Loucy (cell line): ENCODE measurements around the gene IFITM10.

ENCODE experiments used
- H2AFZ ChIP-seq: fragments of 200-600 bp; sonication (generic); 2 replicates; pipeline ENCODE4 v1.6.0; 2016; ENCODE audit warnings: antibody characterized with exemption, mild to moderate bottlenecking, low read length, moderate library complexity
- H3F3A ChIP-seq: fragments of 200-600 bp; 2 replicates; pipeline ENCODE4 v1.6.0; 2016; ENCODE audit warnings: antibody characterized with exemption, low read depth, mild to moderate bottlenecking
- H3K27me3 ChIP-seq: fragments of 200-600 bp; sonication (generic); 2 replicates; pipeline ENCODE4 v1.6.1; 2014; ENCODE audit warnings: low read length, mild to moderate bottlenecking; ENCODE audit not compliant: insufficient read depth, poor library complexity, severe bottlenecking
- H3K36me3 ChIP-seq: fragments of 200-600 bp; sonication (generic); 2 replicates; pipeline ENCODE4 v1.6.1; 2016; ENCODE audit warnings: low read length; ENCODE audit not compliant: insufficient read depth
- H3K4me1 ChIP-seq: fragments of 200-600 bp; sonication (generic); 2 replicates; pipeline ENCODE4 v1.5.1; 2014; ENCODE audit warnings: low read length, mild to moderate bottlenecking; ENCODE audit not compliant: insufficient read depth, poor library complexity, severe bottlenecking
- H3K4me2 ChIP-seq: fragments of 200-600 bp; sonication (generic); 2 replicates; pipeline ENCODE4 v1.6.0; 2014; ENCODE audit warnings: antibody characterized with exemption, low read length, low read depth, mild to moderate bottlenecking; ENCODE audit not compliant: poor library complexity, severe bottlenecking
- H3K4me3 ChIP-seq: fragments of 200-600 bp; sonication (generic); 2 replicates; pipeline ENCODE4 v1.5.1; 2014; ENCODE audit warnings: low read length, mild to moderate bottlenecking, mixed read lengths; ENCODE audit not compliant: poor library complexity, severe bottlenecking
- H3K79me2 ChIP-seq: fragments of 200-600 bp; sonication (generic); 2 replicates; pipeline ENCODE4 v1.6.1; 2014; ENCODE audit warnings: low read length; ENCODE audit not compliant: insufficient read depth
- H3K9ac ChIP-seq: fragments of 200-600 bp; sonication (generic); 2 replicates; pipeline ENCODE4 v1.6.0; 2014; ENCODE audit warnings: mild to moderate bottlenecking, low read depth, low read length, moderate library complexity; ENCODE audit not compliant: poor library complexity, severe bottlenecking
- H3K9me2 ChIP-seq: fragments of 200-600 bp; sonication (generic); replicated peaks from 2 replicates; pipeline ENCODE4 v1.6.1; 2016; ENCODE audit warnings: low read depth, low read length, mixed read lengths
- H3K9me3 ChIP-seq: fragments of 200-600 bp; sonication (generic); 2 replicates; pipeline ENCODE4 v1.6.1; 2014; ENCODE audit warnings: mild to moderate bottlenecking, antibody characterized with exemption, low read length, low read depth; ENCODE audit not compliant: insufficient read depth
- H4K20me1 ChIP-seq: fragments of 200-600 bp; sonication (generic); 2 replicates; pipeline ENCODE4 v1.6.0; 2014; ENCODE audit warnings: antibody characterized with exemption, low read length, mild to moderate bottlenecking; ENCODE audit not compliant: insufficient read depth, poor library complexity, severe bottlenecking
- EZH2phosphoT487 ChIP-seq: fragments of 200-600 bp; IDR thresholded peaks from 2 replicates; pipeline ENCODE4 v1.6.1; 2018; ENCODE audit warnings: antibody characterized with exemption, mild to moderate bottlenecking, moderate library complexity, borderline replicate concordance
- TF ChIP-seq, protein P1 (sequence below): fragments of 200-600 bp; sonication (generic); conservative IDR thresholded peaks from 2 replicates; pipeline ENCODE4 v1.5.1; 2014; ENCODE audit warnings: mild to moderate bottlenecking, antibody characterized with exemption, low read length

Gene IFITM10

DNA sequence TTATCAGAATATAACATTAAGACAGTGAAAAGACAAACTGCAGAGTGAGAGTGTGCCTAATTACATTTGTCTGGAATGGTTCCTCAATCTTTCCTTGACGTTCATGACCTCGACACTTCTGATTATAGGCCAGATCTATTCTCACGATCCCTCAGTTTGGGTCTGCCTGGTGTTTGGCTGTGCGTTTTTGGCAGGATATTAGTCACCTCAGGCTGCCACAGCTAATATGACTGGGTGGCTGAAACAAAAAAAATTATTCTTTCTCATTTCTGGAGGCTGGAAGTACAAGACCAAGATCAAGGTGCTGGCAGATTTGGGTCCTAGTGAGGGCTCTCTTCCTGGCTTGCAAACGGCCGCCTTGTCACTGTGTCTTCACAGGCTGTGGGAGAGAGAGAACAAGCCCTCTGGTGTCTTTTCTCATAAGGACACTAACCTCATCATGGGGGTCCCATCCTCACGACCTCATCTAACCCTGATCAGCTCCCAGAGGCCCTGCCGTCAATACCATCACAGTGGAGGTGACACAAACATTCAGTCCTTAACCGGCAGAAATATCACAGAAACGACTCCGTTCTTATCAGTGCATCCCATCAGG lies 23.2 kb downstream of the IFITM10 start:
- Histone ChIP-seq H4K20me1 (no peaks in the 10 kb centered on the region), H3K9ac (no peak overlapping the region), H3K9me3 (no peaks in the 10 kb centered on the region), H3K4me1 (peaks cover 41% of the 10 kb centered on the region), H3K79me2 (no peaks in the 10 kb centered on the region), H3K4me3 (no peak overlapping the region), H3K27me3 (no peaks in the 10 kb centered on the region), H3F3A (no peaks in the 10 kb centered on the region), H3K4me2 (no peak overlapping the region), H3K9me2 (no peaks in the 10 kb centered on the region), H3K36me3 (no peaks in the 10 kb centered on the region), H2AFZ (no peak overlapping the region)
- no peak for TF ChIP-seq EZH2phosphoT487
- TF ChIP-seq, protein P1, sequence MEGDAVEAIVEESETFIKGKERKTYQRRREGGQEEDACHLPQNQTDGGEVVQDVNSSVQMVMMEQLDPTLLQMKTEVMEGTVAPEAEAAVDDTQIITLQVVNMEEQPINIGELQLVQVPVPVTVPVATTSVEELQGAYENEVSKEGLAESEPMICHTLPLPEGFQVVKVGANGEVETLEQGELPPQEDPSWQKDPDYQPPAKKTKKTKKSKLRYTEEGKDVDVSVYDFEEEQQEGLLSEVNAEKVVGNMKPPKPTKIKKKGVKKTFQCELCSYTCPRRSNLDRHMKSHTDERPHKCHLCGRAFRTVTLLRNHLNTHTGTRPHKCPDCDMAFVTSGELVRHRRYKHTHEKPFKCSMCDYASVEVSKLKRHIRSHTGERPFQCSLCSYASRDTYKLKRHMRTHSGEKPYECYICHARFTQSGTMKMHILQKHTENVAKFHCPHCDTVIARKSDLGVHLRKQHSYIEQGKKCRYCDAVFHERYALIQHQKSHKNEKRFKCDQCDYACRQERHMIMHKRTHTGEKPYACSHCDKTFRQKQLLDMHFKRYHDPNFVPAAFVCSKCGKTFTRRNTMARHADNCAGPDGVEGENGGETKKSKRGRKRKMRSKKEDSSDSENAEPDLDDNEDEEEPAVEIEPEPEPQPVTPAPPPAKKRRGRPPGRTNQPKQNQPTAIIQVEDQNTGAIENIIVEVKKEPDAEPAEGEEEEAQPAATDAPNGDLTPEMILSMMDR: no peak

GRCh38 chr11:1719781-1720180 lies 30.6 kb downstream of the IFITM10 start:
- Histone ChIP-seq H3K9me2 (no peaks in the 10 kb centered on the region), H3K9me3 (no peaks in the 10 kb centered on the region), H3K4me2 (no peak overlapping the region), H3K36me3 (no peaks in the 10 kb centered on the region), H2AFZ (no peak overlapping the region), H3F3A (no peaks in the 10 kb centered on the region), H4K20me1 (no peaks in the 10 kb centered on the region), H3K4me1 (peaks cover 8% of the 10 kb centered on the region), H3K4me3 (no peak overlapping the region), H3K9ac (no peak overlapping the region), H3K27me3 (no peaks in the 10 kb centered on the region), H3K79me2 (no peaks in the 10 kb centered on the region)
- TF ChIP-seq, protein P1: no peak
- no peak for TF ChIP-seq EZH2phosphoT487

DNA sequence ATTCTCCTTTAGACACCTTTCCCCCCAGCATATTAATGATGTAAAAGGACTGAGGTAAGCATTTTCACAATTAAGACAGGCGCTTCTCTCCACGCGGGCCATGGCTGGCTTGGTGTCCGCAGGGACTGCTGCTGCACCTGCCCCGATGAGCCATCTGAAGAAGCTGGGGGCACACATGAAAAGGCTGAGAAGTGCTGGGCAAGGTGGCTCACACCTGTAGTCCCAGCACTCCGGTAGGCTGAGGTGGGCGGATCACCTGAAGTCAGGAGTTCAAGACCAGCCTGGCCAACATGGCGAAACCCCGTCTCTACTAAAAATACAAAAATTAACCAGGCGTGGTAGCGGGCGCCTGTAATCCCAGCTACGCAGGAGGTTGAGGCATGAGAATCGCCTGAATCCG lies 32.1 kb downstream of the IFITM10 start:
- Histone ChIP-seq H3K79me2 (no peaks in the 10 kb centered on the region), H2AFZ (no peak overlapping the region), H3K4me2 (no peak overlapping the region), H3K9ac (no peak overlapping the region), H3K9me2 (no peaks in the 10 kb centered on the region), H3K27me3 (no peaks in the 10 kb centered on the region), H3K4me3 (no peak overlapping the region), H3K4me1 (peaks cover 8% of the 10 kb centered on the region), H3K36me3 (no peaks in the 10 kb centered on the region), H4K20me1 (no peaks in the 10 kb centered on the region), H3K9me3 (no peaks in the 10 kb centered on the region), H3F3A (no peaks in the 10 kb centered on the region)
- TF ChIP-seq, protein P1: no peak
- TF ChIP-seq EZH2phosphoT487: no peak
